ENCODE data around the gene KNOP1.

DNA sequence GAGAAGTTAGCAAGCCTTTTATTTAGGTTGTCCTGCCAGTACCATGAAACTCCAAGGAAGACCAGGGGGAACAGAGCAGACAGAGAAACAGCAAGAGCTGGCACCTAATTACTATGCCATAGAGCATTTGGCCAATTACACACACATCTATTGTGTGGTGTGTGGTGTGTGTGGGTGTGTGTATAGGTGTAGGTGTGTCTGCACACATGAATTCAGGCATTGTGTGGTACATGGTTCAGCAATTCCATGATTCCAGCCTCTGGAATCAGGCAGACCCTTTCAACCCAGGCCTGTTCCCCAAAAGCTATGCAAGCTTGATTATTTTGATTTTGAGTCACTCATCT, 25.8 kb upstream of the KNOP1 start:
- TF ChIP-seq SIN3A (IDR thresholded peaks at IDR 0.05; ENCODE audit: borderline replicate concordance, low read depth, low read length) (no peak), ZNF274 (CRISPR knock-in tag; IDR thresholded peaks at IDR 0.05) (no peak), SMARCE1 (IDR thresholded peaks at IDR 0.05; ENCODE audit: borderline replicate concordance) (no peak), CREB1 (IDR thresholded peaks at IDR 0.05) (no peak), CREB1 (CRISPR knock-in tag; IDR thresholded peaks at IDR 0.05) (no peak), TGIF2 (CRISPR knock-in tag; IDR thresholded peaks at IDR 0.05) (no peak), NR2C2 (CRISPR knock-in tag; IDR thresholded peaks at IDR 0.05; ENCODE audit: borderline replicate concordance) (no peak)

All from HepG2 (cell line).